GM12801 (cell line): Measurements from ENCODE around the gene NTPCR.

Experiments used
- TF ChIP-seq, protein P1 (sequence below): IDR thresholded peaks from one replicate; pipeline ENCODE4 v1.5.1; 2011; ENCODE audit warnings: control low read depth; ENCODE audit not compliant: insufficient read length; ENCODE audit errors: extremely low read depth

The NTPCR gene

DNA sequence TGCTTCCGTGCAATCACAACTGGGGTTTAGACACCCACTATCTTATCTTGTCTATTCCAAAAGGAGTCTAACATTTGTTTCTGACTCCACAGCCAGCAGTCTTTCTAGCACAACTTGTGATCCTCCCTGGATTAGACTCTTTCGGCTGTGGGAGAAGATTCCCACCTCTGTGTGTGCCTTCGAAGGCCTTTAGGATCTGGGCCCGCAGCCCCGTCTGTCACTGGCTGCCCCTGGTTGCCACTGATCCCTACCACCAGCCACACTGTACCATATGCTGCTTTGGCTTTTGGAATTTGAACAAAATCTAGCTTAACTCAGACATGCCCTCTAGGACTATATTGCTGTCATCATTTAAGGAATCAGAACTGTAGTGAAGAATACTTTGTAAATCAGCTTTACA, 18.0 kb downstream of the NTPCR start:
- TF ChIP-seq, protein P1, sequence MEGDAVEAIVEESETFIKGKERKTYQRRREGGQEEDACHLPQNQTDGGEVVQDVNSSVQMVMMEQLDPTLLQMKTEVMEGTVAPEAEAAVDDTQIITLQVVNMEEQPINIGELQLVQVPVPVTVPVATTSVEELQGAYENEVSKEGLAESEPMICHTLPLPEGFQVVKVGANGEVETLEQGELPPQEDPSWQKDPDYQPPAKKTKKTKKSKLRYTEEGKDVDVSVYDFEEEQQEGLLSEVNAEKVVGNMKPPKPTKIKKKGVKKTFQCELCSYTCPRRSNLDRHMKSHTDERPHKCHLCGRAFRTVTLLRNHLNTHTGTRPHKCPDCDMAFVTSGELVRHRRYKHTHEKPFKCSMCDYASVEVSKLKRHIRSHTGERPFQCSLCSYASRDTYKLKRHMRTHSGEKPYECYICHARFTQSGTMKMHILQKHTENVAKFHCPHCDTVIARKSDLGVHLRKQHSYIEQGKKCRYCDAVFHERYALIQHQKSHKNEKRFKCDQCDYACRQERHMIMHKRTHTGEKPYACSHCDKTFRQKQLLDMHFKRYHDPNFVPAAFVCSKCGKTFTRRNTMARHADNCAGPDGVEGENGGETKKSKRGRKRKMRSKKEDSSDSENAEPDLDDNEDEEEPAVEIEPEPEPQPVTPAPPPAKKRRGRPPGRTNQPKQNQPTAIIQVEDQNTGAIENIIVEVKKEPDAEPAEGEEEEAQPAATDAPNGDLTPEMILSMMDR: no peak

- TF ChIP-seq, protein P1: no peak
These were observed 18.6 kb downstream of the NTPCR start for GRCh38 chr1:232968965-232969364.

- TF ChIP-seq, protein P1: no peak
These were observed 19.4 kb downstream of the NTPCR start for GRCh38 chr1:232969799-232970198.

GRCh38 chr1:232970508-232970907, 20.1 kb downstream of the NTPCR start:
- TF ChIP-seq, protein P1: no peak

- TF ChIP-seq, protein P1: no peak
These were observed 23.5 kb downstream of the NTPCR start for GRCh38 chr1:232973652-232974611.

DNA sequence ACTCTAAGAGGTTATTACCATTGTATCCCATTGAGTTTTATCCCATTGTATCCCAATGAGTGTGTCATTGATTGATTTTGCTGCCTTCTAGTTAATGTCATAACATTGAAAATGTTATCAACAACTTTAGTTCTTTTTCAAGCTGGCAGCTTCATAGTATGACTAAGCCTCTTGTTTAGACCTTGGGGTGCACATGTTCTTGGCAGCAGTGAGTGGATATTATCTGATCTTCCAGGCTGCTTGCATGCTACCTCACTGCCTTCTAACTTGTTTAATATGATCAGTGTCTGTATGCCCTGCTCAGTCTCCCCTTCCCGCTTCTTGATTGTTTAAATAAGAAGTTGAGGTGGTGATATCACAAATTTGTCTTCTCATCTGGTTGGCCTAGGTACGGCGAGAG, 24.6 kb downstream of the NTPCR start:
- TF ChIP-seq, protein P1: no peak

GRCh38 chr1:232978091-232978634, 27.8 kb downstream of the NTPCR start:
- TF ChIP-seq, protein P1: no peak
